ENCODE data around the gene MYO5B. TPM values are rescaled to one million over a fixed set of nuclear protein-coding genes. Genes with fewer than 3 reads are reported as not detected.

MYO5B gene
- total RNA-seq, 1 experiment from 2014 or later, result 32.1 TPM

- CTCF ChIA-PET, result no interaction called here
- RAD21 ChIA-PET (ENCODE audit: low non-redundant PET in 1 of 2, low total read pairs in 2 of 2, uncharacterized antibody in 2 of 2, unreplicated experiment in 2 of 2), result no interaction called here
- Histone ChIP-seq H3K9me2 (ENCODE audit: insufficient read depth) (no peaks in the 10 kb centered on the region), H3K4me1 (ENCODE audit: control insufficient read depth in 1 of 2, insufficient read depth in 2 of 2, low read length in 2 of 2) (no peaks in the 10 kb centered on the region), H3K4me2 (ENCODE audit: low read length) (no peak overlapping the region), H3K27ac (ENCODE audit: low read depth, low read length) (no peak overlapping the region), H3K4me3 (replicated peaks in 1 of 2; ENCODE audit: low read depth in 1 of 2, low read length in 2 of 2) (no peak overlapping the region), H3K9ac (ENCODE audit: low read length) (no peak overlapping the region), H3K9me3 (ENCODE audit: control insufficient read depth in 1 of 2, insufficient read depth in 1 of 2, low read depth in 1 of 2, low read length in 2 of 2) (no peaks in the 10 kb centered on the region), H3K27me3 (ENCODE audit: insufficient read depth, low read length) (no peaks in the 10 kb centered on the region), H3K79me2 (ENCODE audit: insufficient read depth, low read length) (no peaks in the 10 kb centered on the region), H2AFZ (ENCODE audit: low read depth, low read length, poor library complexity, severe bottlenecking) (no peak overlapping the region), H3K36me3 (ENCODE audit: control insufficient read depth in 1 of 2, insufficient read depth in 2 of 2, low read length in 2 of 2) (no peaks in the 10 kb centered on the region), H4K20me1 (ENCODE audit: insufficient read depth) (no peaks in the 10 kb centered on the region)
- intact Hi-C loops (cut with micrococcal nuclease), result no loop called here
- TF ChIP-seq ZFX (IDR thresholded peaks at IDR 0.05) (no peak), POLR2AphosphoS5 (IDR thresholded peaks at IDR 0.05; ENCODE audit: low read depth, low read length) (no peak), ZNF274 (IDR thresholded peaks at IDR 0.05; ENCODE audit: low read depth, low read length) (no peak)
- BruUV-seq (replicated peaks), result no TSS peak
- POLR2A ChIA-PET, result no interaction called here
- DNase-seq (ENCODE audit: low read depth, low spot score), result no peak
- ATAC-seq, result no peak
These were observed 206.8 kb downstream of the MYO5B start for GRCh38 chr18:49988101-49988500.

- ChIA-PET POLR2A (no interaction called here), CTCF (no interaction called here), RAD21 (ENCODE audit: low non-redundant PET in 1 of 2, low total read pairs in 2 of 2, uncharacterized antibody in 2 of 2, unreplicated experiment in 2 of 2) (no interaction called here)
- Histone ChIP-seq H2AFZ (ENCODE audit: low read depth, low read length, poor library complexity, severe bottlenecking) (no peak overlapping the region), H3K79me2 (ENCODE audit: insufficient read depth, low read length) (no peaks in the 10 kb centered on the region), H3K9me3 (ENCODE audit: control insufficient read depth in 1 of 2, insufficient read depth in 1 of 2, low read depth in 1 of 2, low read length in 2 of 2) (no peaks in the 10 kb centered on the region), H3K4me1 (ENCODE audit: control insufficient read depth in 1 of 2, insufficient read depth in 2 of 2, low read length in 2 of 2) (no peaks in the 10 kb centered on the region; a peak in 1 of 4 replicates), H3K4me3 (replicated peaks in 1 of 2; ENCODE audit: low read depth in 1 of 2, low read length in 2 of 2) (no peak overlapping the region), H3K27me3 (ENCODE audit: insufficient read depth, low read length) (no peaks in the 10 kb centered on the region), H3K9ac (ENCODE audit: low read length) (no peak overlapping the region), H3K27ac (ENCODE audit: low read depth, low read length) (no peak overlapping the region), H4K20me1 (ENCODE audit: insufficient read depth) (no peaks in the 10 kb centered on the region), H3K4me2 (ENCODE audit: low read length) (no peak overlapping the region), H3K36me3 (ENCODE audit: control insufficient read depth in 1 of 2, insufficient read depth in 2 of 2, low read length in 2 of 2) (no peaks in the 10 kb centered on the region), H3K9me2 (ENCODE audit: insufficient read depth) (no peaks in the 10 kb centered on the region)
- no peak for ATAC-seq
- TF ChIP-seq FOSL1 (IDR thresholded peaks at IDR 0.05; ENCODE audit: low read depth) (no peak), YY1 (IDR thresholded peaks at IDR 0.05; ENCODE audit: extremely low read depth, insufficient replicate concordance, low read depth, low read length) (no peak), POLR2A (IDR thresholded peaks at IDR 0.05; ENCODE audit: borderline replicate concordance, extremely low read depth, insufficient read depth, insufficient read length) (no peak), ZFX (IDR thresholded peaks at IDR 0.05) (no peak), SP1 (IDR thresholded peaks at IDR 0.05; ENCODE audit: low read depth) (no peak), ZNF274 (IDR thresholded peaks at IDR 0.05; ENCODE audit: low read depth, low read length) (no peak), EZH2phosphoT487 (IDR thresholded peaks at IDR 0.05; ENCODE audit: borderline replicate concordance) (no peak), REST (IDR thresholded peaks at IDR 0.05; ENCODE audit: low read depth) (no peak), POLR2AphosphoS5 (IDR thresholded peaks at IDR 0.05; ENCODE audit: low read depth, low read length) (no peak), MAX (IDR thresholded peaks at IDR 0.05) (no peak), CBX3 (IDR thresholded peaks at IDR 0.05; ENCODE audit: low read depth) (no peak), CTCF (IDR thresholded peaks at IDR 0.05 in 2 of 3, conservative IDR thresholded peaks at IDR 0.05 in 1 of 3; ENCODE audit: borderline replicate concordance in 1 of 3, insufficient read depth in 1 of 3, low read depth in 2 of 3, low read length in 2 of 3) (no peak), CEBPB (IDR thresholded peaks at IDR 0.05; ENCODE audit: low read depth) (no peak), SRF (IDR thresholded peaks at IDR 0.05; ENCODE audit: low read depth) (no peak), EGR1 (IDR thresholded peaks at IDR 0.05; ENCODE audit: low read depth) (no peak), EZH2 (IDR thresholded peaks at IDR 0.05) (no peak), TCF7L2 (IDR thresholded peaks at IDR 0.05; ENCODE audit: borderline replicate concordance, extremely low read depth, insufficient read depth, insufficient read length) (no peak)
- no peak for DNase-seq (ENCODE audit: low read depth, low spot score)
- no TSS peak for BruUV-seq (replicated peaks)
- intact Hi-C loops (cut with micrococcal nuclease), result no loop called here
These were observed 209.7 kb downstream of the MYO5B start for GRCh38 chr18:49985236-49985635.
